DMS79 (cell line): ENCODE measurements around the gene NBEAL2.
A peak's percentile ranks its signal among the peaks of the same experiment; 100 is the strongest.
"Not testable (repeated sequence)": the region's sequence is repeated elsewhere in the genome, so short reads cannot be mapped to it uniquely, and the experiment has no call there.

ENCODE experiments used
- DNase-seq: peaks from one replicate; lab custom pipeline; 2025; lab: John Stamatoyannopoulos, UW

The NBEAL2 gene

DNA sequence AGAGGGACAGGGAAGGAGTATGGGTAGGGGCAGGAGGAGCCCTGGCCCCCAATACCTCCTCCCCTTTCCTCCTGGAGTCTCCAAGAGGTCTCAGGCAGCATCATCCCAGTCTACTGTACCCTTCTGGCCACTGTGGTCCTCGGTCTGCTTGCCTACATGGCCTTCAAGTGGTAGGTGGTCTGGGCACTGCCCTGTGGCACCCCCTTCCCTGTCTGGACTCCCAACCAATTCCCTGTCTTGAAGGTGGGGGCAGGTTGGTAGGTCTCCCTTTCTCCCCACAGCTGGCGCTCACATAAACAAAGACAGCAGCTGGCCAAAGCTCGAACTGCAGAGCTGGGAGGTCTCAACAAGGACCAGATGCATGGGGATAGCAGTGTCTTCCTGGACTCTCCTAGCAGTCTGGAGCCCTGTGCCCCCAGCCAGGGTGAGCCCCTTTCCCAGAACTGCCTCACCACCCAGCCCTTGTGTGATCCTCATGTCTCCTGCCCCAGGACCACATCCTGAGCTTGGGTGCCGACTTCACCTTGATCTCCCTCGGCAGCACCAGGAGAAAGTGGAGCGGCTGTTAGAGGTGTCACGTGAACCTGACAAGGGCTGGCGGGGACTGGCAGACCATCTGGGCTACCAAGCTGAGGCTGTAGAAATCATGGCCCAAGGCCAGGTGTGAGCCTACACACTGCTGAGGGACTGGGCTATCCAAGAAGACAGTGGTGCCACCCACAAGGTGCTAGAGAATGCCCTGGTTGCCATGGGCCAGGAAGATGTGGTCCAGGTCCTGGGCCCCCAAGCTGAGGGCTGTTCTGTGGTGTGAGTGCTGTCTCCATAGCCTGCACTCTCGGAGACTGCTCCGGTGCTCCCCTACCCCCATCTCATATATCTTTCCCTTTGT lies 33.1 kb downstream of the NBEAL2 start:
- DNase-seq = no peak

DNA sequence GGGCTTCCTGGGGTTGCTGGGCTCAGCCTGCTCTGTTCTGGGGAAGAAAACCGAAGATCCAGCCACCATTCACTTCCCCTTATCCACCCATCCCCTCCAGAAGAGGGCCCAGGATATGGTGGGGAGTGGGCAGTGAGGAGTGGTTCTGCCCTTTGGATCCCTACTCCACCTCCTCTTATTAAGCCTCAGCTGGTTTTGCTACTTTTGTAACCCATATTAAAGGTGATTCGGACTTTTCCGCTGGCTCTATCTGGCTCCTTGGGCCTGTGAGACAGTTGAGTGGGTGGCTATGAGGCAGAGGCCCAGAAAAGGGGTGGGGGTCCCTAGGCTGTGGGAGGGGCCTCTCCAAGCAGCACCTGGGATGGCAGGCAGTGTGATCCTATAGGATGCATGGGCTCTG lies 33.8 kb downstream of the NBEAL2 start:
- no peak for DNase-seq

DNA sequence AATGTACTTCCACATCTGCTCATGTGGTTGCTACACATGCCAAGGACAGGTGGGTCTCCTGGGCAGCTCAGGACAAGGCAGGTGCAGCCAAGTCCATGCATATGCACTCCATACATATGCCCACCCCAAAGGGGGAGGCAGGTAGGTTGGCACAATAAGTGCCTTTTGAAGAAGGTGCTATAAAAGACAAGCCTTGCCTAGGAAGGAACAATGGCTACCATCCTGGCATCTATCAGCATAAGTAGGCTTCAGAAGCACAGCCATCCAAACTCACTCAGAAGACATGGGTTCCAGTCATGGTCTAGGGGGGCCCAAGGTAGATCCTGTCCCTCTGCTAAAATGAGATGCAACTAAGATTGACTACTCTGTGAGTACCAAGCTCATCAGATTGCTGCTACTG lies 34.6 kb downstream of the NBEAL2 start:
- no peak for DNase-seq

DNA sequence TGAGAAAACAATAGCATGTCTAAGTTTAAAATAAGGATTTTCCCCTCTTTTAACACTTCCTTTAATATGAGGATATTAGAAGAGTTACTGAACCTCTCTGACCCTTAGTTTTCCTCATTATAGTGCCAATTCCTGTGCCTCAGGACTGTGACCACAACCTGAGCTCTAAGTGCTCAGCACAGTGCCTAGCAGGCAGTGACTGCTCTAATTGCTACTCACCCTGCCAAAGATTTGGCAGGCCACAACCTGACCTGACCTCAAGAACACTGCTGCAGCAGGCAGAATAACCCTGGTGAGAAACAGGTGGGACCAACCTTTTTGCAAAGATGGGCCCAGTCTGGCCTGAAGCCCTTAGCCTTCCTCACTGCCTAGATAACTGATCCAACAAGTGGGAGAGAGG lies 35.7 kb downstream of the NBEAL2 start:
- DNase-seq = no peak

DNA sequence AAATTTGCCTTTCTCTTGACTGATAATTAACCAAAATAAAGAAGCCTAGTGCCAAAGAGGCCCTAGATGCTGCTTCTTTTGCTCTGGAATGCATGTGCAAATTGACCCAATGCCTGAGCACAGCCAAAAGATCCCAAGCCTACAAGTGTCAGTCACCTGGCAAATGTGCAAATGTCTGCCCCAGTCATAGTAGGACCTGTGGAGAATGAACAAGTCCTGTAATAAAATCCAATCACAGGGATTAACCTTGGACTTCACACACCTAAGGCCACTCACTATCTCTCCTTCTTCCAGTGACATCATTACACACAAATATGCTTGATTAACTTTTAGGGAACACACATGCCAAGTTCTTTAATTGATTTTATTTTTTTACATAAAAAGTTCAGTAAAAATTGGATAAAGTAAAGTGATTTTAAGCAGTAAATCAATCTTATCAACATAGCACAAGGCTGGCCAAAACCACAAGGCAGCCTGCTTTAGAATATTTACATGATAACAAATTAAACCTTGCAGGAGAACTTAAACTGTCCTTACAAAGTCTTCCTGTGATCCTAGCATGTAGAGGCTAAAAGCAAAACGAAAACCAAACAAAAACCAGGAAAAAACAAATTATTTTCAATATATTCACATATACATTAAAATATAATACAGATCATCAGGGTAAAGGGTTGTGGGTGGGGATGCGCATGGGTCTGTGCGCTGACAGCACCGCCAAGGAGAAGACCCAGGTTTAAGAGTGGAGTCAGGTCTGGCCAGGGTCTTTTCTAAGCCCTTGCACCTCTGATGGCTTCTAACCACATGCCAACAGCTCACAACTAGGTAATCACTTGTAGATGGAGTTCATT lies 36.8 kb downstream of the NBEAL2 start:
- DNase-seq = no peak

DNA sequence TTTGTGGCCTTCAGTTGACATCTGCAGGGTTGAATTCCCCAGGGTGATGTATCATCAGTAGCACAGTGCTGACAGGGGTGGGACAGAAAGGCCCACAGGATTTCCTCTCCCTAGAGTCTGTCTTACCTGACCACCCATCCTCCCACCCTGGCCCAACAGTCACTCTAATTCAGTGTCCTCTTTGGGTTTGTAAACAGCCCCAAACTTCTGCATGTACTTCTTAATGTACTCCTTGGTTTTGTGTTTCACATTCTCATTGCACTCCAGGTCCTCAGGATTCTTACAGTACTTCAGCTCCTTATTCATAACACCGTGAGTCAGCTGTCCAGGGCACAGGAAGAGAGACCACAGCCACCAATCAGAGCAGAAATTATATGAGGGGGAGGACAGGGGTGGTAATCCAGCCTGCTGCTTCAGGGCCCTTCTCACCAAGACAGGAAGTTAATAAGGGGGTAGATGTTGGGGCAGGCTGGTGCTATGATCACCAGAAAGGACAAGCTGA lies 37.5 kb downstream of the NBEAL2 start:
- DNase-seq = no peak

DNA sequence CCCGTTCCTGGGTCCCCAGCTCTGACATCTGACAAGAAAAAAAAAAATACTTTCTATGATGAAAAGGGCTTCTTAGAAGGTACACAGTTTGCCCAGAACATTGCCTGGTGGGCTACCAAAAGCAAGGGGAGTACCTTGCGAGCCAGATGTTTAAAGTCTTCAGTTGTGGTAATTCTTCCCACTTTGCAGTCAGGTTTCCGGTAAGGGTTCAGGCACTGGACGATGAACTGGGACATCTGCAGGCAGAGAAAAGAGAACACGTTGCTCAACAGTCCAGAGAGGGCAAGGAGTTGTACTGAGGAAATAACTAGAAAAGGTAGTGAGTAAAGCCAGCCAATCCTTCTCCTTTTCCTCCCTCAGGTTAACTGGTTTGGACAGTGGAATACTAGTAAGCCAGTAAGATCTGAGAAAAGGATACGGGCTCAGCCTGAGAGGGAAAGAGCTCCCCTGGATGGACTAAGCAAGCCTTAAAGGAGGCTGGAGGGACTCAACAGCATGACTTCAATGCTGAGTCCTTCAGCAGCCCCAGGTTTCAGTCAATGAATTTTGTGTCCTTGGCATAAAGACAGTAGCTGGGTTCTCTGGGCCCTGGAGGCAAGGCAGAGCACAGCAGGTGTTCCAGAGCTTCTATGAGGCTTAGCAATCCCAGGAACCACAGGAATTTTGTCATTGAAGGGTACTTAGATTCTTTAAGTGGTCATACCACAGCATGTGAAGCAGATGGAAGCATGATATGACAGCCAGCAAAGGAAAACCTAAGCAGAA lies 38.2 kb downstream of the NBEAL2 start:
- peak; percentile 7 for DNase-seq

DNA sequence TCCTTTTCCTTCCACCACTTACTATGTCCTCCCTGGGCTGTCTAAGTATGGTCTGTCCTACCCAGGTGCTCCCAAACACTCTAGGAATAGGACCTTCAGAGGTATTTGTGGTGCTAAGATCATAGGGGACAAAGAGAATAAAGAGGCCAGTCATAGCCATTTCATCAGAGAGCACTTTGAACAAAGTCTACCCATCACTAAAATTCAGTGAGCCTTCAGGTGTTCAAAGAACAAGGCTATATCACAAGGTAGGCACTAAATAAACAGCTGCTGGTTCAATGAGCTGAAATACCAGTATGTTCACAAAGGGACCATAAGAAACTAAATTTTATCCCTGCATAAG lies 38.8 kb downstream of the NBEAL2 start:
- no peak for DNase-seq

DNA sequence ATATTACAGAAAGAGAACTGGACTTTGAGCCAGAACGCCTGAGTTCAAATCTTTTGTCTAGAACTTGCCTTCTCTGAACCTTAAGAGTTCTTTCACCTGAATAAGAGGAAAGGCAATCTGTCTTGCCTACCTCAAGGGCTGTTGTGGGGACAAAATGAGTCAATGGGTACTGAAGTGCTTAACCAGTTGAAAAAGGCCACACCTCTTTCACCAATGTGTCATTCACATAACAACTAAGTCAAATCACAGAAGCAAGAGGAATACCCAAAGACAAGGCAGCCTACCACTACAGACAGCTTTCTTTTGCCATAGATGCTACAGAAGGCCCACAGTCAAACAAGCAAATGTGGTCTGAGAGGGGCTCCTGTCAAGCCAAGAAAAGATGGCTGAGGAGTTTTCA lies 39.7 kb downstream of the NBEAL2 start:
- DNase-seq = no peak

DNA sequence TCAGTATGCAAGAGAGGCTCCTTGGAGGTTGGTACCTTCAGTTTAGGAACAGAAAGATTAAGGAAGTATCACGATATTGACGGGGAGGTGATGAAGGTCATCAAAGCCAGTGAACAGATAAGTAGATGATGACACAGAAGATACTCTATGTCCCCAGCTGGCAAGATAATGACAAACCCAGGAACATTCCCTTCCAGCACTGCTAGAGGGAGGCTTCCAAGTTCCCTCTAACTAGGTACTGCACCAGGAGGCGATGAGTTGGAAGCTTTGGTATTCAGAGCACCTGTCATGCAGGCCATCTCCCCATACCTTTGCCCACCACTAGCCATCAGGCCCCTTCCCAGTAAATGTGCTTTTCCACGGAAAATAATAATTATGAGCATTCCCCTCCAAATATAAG lies 40.8 kb downstream of the NBEAL2 start:
- DNase-seq = no peak

DNA sequence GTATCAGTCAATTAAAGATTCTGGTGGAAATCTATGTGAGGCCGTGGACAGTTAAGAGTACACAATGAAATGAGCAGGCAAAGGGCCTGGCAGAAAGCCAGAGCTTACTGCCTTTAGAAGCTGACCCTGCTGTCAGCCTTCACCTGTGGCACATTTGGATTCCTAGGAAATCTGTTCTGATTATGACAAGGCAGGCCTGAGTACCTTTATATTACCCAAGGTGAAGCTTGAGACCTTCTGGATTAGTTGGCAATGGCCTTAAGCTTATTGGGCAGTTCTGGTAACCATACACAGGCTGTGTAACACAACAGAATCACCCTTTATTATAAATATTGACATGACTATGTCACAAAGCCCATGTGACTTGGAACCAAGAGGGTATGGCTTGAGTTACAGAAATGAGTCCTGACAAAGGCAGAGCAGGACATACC lies 43.2 kb downstream of the NBEAL2 start:
- DNase-seq = no peak

DNA sequence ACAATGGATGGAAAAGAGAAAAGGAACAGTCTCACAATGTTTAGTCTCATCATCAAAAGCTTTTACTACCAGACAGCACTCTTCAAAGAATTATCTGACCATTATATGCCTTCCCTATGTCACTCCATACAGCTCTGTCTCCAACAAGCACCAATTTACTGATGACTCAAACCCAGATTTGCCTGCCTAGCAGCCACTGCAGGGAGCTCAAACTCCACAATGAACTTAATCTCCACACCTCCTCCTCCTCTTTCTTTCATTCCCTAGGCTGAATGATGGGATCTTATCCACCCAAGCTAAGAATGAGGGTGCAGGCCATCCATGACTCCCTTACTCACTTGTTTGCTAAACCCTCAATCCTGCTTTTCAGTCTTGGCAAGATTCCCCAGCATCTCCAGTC lies 45.5 kb downstream of the NBEAL2 start:
- DNase-seq = no peak

DNA sequence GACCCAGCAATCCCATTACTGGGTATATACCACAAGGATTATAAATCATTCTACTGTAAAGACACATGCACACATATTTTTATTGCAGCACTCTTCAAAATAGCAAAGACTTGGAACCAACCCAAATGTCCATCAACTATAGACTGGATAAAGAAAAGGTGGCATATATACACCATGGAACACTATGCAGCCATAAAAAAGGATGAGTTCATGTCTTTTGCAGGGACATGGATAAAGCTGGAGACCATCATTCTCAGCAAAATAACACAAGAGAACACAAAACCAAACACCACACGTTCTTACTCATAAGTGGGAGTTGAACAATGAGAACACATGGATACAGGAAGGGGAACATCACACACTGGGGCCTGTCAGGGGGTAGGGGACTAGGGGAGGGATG lies 47.0 kb downstream of the NBEAL2 start:
- DNase-seq = not testable (repeated sequence)

DNA sequence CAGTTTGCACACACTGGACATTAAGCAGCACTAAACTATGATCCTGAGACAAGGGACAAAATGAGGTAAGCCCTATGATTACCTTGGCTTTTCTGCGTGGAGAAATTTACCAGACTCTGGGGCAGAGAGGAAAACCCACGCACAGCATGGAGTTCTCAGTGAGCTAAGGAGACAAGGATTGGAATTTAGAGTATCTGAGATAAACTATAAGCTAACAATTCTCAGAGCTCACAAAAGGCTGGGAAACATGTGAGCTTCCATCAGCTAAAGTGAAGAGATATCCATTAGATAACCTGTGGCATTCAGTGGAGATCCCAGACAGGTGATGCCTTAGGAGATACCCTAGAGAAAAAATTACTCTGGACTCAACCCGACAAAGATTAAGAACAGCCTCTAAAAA lies 48.7 kb downstream of the NBEAL2 start:
- DNase-seq = no peak

DNA sequence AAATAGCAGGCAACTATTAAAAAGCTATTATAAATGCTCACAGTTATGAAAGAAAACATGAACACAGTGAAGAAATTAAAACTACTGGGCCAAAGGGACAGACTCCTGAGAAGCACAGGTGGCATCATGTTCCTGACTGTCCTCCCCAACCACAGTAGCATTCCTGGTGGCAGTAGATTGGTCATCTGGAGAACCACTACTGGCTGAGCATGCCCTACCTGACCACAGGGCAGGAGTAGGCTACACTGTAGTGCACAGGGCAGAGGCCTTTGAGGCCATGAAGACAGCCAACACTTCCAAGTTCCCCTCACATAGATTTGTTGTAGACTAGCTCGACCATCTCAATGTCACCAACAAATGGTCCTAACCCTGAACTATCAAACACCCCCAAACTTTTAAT lies 49.2 kb downstream of the NBEAL2 start:
- DNase-seq = no peak

DNA sequence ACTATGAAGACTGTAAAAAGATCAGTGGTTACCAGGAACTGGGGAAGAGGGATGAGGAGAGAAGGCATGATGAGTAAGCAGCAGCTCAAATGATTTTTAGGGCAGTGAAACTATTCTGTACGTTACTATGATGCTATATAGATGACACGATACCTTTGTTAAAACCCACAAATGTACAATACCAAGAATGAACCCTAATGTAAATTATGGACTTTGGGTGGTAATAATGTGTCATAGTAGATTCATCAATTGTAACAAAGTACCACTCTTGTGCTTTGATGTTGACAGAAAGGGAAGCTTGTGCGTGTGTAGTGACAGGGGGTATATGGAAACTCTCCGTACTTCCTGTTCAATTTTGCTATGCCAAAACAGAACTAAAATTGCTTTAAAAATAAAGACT lies 51.6 kb downstream of the NBEAL2 start:
- not testable (repeated sequence) for DNase-seq

DNA sequence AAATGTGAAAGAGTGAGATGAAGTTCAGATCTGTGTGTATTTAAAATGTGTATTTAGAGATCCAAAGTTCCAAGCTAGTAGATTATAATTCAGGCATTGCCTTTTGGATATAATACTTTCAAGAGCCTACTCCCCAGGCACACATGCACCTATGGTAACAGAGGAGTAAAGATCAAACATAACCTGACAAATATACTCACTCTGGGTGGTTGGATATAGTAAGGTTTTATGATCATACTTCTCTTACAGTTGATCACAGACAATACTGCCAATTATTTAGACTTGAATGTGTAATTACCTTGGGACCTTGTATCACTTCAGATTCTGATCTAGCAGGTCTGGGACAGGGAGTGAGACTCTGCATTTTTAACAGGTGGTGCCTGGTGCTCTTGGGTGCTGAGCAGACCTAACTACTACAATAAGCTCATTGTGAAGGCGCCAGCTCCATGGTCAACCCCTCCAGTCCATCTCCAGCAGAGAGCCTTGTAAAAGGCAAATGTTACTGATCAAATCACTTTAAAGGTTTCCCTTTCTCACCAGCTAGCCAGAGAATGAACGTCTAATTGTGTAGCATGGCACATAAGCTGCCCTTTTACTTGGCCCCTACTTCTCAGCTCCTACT lies 55.5 kb downstream of the NBEAL2 start:
- no peak for DNase-seq

DNA sequence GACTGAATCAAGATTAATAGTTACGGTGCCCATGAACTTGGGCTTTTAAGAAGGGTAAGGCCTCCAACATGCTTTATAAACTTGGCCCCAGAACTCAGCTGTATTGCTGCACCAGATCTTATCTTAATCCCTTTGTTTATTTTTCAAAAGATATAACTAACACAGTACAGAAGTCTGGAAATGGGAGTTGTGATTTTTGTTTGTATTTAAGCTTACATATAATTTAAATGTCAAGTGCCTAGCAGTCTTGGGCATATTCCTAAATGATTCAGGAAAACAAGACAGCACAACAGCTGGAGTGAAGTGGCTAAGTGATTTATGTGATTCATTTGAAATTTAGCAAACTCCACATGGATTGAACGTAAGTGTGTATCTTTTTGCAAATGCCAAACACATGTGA lies 56.2 kb downstream of the NBEAL2 start:
- DNase-seq = no peak

DNA sequence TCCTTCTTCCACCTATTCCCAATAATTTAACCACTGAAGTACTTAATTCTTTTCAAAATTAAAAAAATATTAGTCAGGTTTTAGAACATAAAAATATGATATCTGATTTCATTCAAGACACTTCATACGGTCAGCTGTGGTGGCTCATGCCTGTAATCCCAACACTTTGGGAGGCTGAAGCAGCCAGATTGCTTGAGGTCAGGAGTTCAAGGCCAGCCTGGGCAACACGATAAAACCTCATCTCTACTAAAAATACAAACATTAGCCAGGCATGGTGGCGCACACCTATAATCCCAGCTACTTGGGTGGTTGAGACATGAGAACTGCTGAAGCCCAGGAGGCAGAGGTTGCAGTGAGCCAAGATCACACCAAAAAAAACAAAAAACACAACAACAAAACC lies 56.7 kb downstream of the NBEAL2 start:
- no peak for DNase-seq

DNA sequence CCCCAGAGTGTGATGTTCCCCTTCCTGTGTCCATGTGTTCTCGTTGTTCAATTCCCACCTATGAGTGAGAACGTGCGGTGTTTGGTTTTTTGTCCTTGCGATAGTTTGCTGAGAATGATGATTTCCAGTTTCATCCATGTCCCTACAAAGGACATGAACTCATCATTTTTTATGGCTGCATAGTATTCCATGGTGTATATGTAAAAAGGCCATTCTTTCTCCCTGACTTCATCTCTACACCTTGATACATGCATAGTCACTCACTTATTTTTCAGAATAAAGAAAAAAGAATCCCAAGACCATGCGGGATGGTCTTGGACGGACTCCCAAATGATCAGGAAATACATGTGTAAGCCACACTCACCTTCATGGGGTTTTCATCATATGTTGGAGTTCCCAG lies 57.8 kb downstream of the NBEAL2 start:
- DNase-seq = not testable (repeated sequence)

DNA sequence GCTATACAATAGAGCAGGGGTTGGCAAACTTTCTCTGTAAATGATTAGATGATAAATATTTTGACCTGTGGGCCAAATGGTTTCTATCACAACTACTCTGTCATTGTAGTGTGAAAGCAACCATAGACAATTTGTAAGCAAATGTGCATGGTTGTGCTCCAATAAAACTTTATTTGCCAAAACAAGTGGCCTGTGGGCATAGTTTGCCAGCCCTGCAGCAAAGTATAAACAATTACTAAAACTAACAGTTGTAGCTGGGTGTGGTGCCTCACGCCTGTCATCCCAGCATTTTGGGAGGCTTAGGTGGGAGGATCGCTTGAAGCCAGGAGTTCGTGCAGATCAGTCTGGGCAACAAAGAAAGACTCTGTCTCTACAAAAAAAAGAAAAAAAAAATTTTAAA lies 61.6 kb downstream of the NBEAL2 start:
- DNase-seq = no peak

DNA sequence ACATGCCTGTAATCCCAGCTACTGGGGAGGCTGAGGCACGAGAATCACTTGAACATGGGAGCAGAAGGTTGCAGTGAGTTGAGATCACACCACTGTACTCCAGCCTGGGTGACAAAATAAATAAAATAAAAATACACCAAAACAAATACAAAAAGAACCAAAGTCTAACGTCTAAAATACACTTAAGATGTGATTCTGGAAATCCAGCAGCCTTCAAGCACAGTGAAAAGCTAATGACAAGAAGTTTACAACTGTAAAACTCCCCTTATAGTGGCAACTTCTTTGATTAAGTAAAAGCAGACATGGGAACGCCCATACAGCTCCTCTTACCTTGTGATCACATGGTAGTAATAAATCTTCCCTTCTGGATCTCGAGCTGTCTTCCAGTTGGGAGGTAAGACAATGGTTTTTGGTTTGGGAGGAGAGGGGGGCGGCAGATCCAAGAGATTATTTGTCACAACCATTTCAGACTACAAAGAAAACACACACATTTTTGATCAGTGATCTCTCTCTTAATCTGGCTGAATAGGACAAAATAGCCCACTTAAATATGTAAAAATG lies 62.8 kb downstream of the NBEAL2 start:
- no peak for DNase-seq
